ENCODE data around the gene MBD3.

Gene MBD3

DNA sequence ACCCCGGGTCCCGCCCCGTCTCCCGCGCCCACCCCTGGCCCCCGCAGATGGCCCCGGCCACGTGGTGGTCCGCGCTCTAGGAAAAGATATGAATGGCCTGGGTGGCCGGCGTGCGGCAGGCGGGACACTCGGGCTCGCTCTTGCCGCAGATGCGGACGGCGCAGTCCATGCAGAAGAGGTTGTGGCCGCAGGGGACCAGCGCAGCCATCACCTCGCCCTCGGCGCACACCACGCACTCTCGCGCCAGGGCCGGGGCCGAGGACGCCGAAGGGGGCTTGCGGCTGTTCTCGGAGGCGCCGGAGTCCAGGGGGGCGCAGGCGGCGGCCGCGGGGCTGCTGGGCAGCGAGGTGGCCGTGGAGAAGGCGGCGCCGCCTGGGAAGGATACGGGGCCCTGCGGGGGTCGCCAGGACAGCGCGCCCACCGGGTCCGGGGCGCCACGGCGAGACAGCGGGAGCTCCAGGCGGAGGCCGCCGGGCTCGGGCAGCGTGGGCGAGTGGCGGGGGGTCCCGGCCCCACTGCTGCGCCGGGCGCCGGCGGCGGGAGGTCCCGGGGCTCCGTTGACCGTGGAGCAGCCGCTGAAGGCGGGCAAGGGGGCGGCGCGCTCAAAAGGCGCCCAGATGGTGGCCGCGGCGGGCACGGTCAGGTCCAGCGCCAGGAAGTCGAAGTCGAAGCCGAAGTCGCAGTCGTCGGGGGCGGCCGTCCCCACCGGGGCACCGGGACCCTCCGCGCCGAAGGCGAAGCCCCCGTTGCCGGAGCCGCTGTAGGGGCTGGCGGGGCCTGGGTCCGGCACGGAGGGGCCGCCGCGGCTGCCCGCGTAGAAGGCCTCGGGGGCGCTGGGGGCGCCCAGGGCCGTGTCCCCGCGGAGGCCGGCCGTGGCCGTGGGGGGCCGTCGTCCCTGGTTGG, 36.9 kb downstream of the MBD3 start:
- TF ChIP-seq, protein P1, sequence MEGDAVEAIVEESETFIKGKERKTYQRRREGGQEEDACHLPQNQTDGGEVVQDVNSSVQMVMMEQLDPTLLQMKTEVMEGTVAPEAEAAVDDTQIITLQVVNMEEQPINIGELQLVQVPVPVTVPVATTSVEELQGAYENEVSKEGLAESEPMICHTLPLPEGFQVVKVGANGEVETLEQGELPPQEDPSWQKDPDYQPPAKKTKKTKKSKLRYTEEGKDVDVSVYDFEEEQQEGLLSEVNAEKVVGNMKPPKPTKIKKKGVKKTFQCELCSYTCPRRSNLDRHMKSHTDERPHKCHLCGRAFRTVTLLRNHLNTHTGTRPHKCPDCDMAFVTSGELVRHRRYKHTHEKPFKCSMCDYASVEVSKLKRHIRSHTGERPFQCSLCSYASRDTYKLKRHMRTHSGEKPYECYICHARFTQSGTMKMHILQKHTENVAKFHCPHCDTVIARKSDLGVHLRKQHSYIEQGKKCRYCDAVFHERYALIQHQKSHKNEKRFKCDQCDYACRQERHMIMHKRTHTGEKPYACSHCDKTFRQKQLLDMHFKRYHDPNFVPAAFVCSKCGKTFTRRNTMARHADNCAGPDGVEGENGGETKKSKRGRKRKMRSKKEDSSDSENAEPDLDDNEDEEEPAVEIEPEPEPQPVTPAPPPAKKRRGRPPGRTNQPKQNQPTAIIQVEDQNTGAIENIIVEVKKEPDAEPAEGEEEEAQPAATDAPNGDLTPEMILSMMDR (IDR thresholded peaks at IDR 0.05), result no peak

GRCh38 chr19:1554968-1555367, 37.7 kb downstream of the MBD3 start:
- TF ChIP-seq, protein P1 (IDR thresholded peaks at IDR 0.05), result no peak

- TF ChIP-seq, protein P1 (IDR thresholded peaks at IDR 0.05), result no peak
Observed at GRCh38 chr19:1553415-1553814, 39.2 kb downstream of the MBD3 start.

DNA sequence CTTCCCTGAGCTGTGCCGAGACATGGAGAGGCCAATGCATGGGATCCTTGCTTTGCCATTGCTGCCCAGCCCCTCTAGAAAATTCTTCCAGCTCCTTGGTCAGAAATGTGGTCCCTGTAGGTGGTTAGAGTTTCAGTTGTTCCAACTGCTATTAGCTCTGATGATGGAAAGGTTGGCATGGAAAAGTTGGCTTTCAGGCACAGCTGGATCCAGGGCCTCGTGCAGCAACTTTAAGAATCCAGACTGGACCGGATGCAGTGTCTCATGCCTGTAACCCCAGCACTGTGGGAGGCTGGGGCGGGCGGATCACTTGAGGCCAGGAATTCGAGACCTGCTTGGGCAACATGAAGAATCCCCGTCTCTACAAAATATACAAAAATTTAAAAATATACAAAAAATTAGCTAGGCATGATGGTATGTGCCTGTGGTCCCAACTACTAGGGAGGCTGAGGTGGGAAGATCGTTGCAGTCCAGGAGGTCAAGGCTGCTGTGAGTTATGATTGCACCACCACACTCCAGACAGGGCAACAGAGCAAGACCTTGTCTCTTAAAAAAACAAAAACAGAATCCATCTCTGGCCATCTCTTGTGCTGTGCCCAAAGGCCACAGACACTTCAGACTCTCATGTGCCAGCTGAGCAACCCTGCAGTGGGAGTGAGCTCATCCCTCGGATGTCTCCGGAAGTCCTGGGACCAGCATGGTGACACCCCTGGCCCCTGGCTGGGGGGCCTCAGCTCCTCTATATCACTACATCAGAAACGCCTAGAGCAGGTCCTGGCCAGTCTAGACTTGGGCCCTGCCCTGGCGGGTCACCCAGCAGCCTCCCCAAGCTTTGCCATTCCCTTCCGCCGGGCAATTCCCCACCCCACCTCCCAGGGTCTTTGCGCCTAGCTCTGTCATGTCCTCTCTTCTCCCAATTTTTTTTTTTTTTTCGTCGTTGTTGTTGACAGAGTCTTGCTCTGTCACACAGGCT, 41.3 kb downstream of the MBD3 start:
- TF ChIP-seq, protein P1 (IDR thresholded peaks at IDR 0.05), result no peak

DNA sequence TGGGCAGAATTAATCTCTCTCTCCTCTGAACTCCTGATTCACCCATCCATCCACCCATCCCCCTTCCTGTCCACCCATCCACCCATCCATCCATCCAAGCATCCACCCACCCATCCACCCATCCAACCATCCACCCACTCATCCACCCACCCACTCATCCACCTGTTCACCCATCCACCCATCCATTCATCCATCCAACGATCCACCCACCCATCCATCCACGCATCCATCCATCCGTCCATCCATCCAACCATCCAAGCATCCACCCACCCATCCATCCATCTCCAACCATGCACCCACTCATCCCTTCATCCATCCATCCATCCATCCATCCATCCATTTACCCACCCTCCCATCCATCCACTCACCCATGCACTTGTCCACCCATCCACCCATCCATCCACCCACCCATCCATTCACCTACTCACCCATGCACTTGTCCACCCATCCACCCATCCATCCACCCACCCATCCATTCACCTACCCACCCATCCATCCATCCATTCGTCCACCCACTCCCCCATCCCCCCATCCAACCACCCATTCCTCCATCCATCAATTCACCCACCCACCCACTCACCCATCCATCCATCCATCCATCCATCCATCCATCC, 43.2 kb downstream of the MBD3 start:
- TF ChIP-seq, protein P1 (IDR thresholded peaks at IDR 0.05), result no peak

DNA sequence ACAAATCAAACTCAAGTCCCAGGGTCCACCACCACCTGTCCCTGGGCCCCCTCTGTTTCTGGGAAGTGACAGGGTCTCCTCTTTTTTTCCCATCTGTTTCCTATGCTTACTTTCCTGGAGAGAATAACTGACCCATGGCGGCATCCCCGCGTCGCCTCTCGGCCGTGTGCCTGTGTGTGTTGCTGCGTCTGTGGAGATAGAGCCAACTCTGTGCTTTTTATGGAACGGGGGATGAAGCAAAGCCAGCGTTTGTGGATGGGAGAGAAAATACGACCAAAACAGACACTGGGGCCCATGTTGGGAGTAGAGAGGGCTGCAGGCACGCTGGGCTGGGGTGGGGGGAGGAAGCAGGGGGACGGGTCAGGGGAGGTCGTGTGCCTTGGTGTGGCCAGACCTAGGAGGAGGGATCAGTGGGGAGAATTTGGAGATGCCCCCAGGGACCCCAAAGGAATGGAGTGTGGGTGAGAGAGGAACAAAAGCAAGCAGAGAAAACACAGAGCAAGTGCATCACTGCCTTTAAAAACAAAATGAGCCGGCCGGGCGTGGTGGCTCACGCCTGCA, 52.2 kb downstream of the MBD3 start:
- TF ChIP-seq, protein P1 (IDR thresholded peaks at IDR 0.05), result no peak

DNA sequence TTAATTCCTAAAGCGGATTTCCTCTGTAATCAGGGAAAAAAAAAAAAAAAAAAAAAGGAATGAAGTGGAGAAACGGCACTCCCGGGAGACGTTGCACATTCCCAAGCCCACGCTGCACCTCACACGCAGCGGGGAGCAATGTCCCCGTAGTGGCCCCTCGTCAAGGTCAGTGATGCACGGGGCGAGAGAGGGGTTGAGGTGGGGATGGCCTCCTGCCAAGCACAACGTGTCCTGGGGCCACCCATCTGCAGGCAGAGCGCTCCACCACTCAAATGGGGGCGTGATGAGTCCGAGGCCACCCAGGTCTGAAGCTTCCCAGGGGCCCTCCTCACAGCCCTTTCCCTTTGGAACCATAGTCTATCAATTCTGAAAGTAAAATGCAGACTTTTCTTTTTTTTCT, 53.7 kb downstream of the MBD3 start:
- TF ChIP-seq, protein P1 (IDR thresholded peaks at IDR 0.05), result no peak
